Activated CD4-positive, alpha-beta memory T cell treated with anti-CD3 and anti-CD28 coated beads, Interleukin-2, amount 10 ng/mL, durations not matched to agents 7 days and 5 days (primary cell): ENCODE results near the gene HOXD3. TPM values are rescaled to one million over a fixed set of nuclear protein-coding genes. Genes with fewer than 3 reads are reported as not detected.

ENCODE experiments used
- CTCF ChIA-PET: fragments of 350-600 bp; sonication (Branson Sonifier 250); formaldehyde crosslinking; loops from one replicate; lab custom pipeline; 2021; ENCODE audit warnings: antibody characterized with exemption, inconsistent platforms; lab: Charles Lee
- POLR2A ChIA-PET: fragments of 350-600 bp; sonication (Branson Sonifier 250); formaldehyde crosslinking; loops from one replicate; lab custom pipeline; 2021; ENCODE audit warnings: antibody characterized with exemption; lab: Charles Lee
- DNase-seq: peaks from one replicate; pipeline ENCODE4 v3.0.0-alpha.2; 2020
- H3K27ac Mint-ChIP-seq: one replicate; pipeline ENCODE4 v1.8.0; 2021; ENCODE audit warnings: mild to moderate bottlenecking, mixed read lengths
- H3K27me3 Mint-ChIP-seq: one replicate; pipeline ENCODE4 v1.8.0; 2021; ENCODE audit warnings: mixed read lengths
- H3K36me3 Mint-ChIP-seq: one replicate; pipeline ENCODE4 v1.8.0; 2021; ENCODE audit warnings: low read depth, mixed read lengths
- H3K4me1 Mint-ChIP-seq: one replicate; pipeline ENCODE4 v1.8.0; 2021; ENCODE audit warnings: mixed read lengths
- H3K4me3 Mint-ChIP-seq: one replicate; pipeline ENCODE4 v1.8.0; 2021; ENCODE audit warnings: mild to moderate bottlenecking, mixed read lengths
- H3K9me3 Mint-ChIP-seq: one replicate; pipeline ENCODE4 v1.8.0; 2021; ENCODE audit warnings: mixed read lengths
- total RNA-seq, 2 experiments: library from RNA; stranded (reverse); gene quantifications; one replicate each; pipeline ENCODE4 v1.2.3, GENCODE V29; 2021

Gene HOXD3
- total RNA-seq, 2 experiments from 2014 or later = not detected

DNA sequence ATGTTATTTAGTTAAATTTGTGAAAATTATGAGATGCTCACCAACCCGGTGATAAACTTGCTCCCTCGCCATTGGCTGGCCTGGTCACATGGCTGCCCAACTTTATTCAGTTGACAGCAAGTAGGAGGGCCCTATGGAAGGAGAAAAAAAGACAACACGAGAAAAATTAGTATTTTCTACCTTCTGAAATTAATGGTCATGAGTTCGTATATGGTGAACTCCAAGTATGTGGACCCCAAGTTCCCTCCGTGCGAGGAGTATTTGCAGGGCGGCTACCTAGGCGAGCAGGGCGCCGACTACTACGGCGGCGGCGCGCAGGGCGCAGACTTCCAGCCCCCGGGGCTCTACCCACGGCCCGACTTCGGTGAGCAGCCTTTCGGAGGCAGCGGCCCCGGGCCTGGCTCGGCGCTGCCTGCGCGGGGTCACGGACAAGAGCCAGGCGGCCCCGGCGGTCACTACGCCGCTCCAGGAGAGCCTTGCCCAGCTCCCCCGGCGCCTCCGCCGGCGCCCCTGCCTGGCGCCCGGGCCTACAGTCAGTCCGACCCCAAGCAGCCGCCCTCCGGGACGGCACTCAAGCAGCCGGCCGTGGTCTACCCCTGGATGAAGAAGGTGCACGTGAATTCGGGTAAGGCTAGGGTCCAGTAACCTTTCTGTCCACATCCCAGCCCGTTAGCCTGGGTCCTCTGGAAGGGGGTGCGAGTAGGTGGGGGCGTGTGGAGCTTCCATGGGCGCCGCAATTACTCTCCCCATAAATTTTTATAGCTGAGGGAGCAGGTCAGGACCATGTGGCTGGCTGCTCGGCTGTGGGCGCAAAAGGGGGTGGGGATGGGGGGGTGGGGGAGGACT lies 5.4 kb upstream of the HOXD3 start, which contains the start of gene HOXD4:
TSS of gene HOXD4 (plus strand) at position 109 of the 846 bp plus-strand sequence. CDS start at position 193, 84 bp downstream.
- H3K9me3 Mint-ChIP-seq = no peaks in the 10 kb centered on the region
- no peaks in the 10 kb centered on the region for H3K4me1 Mint-ChIP-seq
- H3K36me3 Mint-ChIP-seq = no peaks in the 10 kb centered on the region
- H3K27me3 Mint-ChIP-seq = peaks cover 88% of the 10 kb centered on the region
- CTCF ChIA-PET = interaction anchor here (1.3 kb wide), 2 partner anchors 13 to 403 kb away, joined by 3 to 6 read pairs; no protein-coding TSS in a partner anchor
- no peak within 1 kb of the TSS for H3K4me3 Mint-ChIP-seq
- no peak within 1 kb of the TSS for H3K27ac Mint-ChIP-seq
- DNase-seq = no peak
- POLR2A ChIA-PET = interaction anchor here (1.0 kb wide), 1 partner anchor 11 kb away, joined by 3 read pairs; no protein-coding TSS in a partner anchor

GRCh38 chr2:176152350-176153181 lies 4.5 kb upstream of the HOXD3 start:
- DNase-seq = no peak
- H3K27me3 Mint-ChIP-seq = peaks cover 84% of the 10 kb centered on the region
- peaks cover 2% of the 10 kb centered on the region for H3K4me1 Mint-ChIP-seq
- no peaks in the 10 kb centered on the region for H3K9me3 Mint-ChIP-seq
- ChIA-PET CTCF (no interaction called here), POLR2A (no interaction called here)
- no peak overlapping the region for H3K27ac Mint-ChIP-seq
- H3K4me3 Mint-ChIP-seq = no peak overlapping the region
- peaks cover 3% of the 10 kb centered on the region for H3K36me3 Mint-ChIP-seq

- Mint-ChIP-seq H3K36me3 (peaks cover 8% of the 10 kb centered on the region), H3K4me3 (no peak overlapping the region), H3K9me3 (no peaks in the 10 kb centered on the region), H3K4me1 (peaks cover 4% of the 10 kb centered on the region), H3K27ac (no peak overlapping the region), H3K27me3 (peaks cover 82% of the 10 kb centered on the region)
- ChIA-PET CTCF (interaction anchor here (0.9 to 2.6 kb wide), 5 partner anchors 14 to 300 kb away, joined by 3 to 8 read pairs (median 4); no protein-coding TSS in a partner anchor), POLR2A (no interaction called here)
- no peak for DNase-seq
Measured at GRCh38 chr2:176154576-176155252, 2.4 kb upstream of the HOXD3 start.

DNA sequence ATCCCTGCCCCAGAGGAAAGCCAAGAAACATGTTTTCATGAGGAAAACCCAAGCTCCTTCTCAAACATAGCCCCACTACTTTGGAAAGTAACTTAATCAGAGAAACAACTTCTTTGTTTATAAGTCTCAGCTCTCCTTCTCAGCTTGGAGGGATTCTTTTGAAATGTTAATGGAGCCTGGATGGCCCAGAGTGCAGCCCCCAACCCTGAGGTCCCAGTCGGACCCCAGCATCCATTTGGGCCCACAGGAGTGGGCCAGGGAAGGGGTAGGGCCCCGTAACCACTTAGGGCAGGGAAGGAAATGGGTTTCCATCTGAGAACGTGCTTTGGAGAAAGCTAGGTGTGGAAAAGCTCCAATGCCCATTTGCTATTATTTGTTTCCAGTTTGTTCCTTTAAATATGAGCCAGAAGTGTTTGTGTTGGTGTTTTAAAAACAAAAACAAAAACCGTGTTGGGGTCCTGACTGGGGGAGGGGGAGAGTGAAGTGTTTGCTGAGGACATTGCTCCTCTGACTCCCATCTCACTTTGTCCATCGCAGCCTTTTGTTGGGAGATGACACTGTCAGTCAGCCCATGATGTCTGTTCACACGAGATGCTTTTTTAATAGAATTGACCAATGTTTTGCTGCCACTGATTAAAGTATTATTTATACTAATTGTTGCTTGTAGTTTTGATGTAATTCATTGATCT lies 1.6 kb upstream of the HOXD3 start:
- Mint-ChIP-seq H3K27ac (no peak overlapping the region), H3K9me3 (no peaks in the 10 kb centered on the region), H3K4me3 (no peak overlapping the region), H3K36me3 (peaks cover 8% of the 10 kb centered on the region), H3K27me3 (peaks cover 82% of the 10 kb centered on the region), H3K4me1 (peaks cover 4% of the 10 kb centered on the region)
- DNase-seq = no peak
- CTCF ChIA-PET = interaction anchor here (1.0 to 2.6 kb wide), 3 partner anchors 13 to 300 kb away, joined by 3 to 8 read pairs (median 4); no protein-coding TSS in a partner anchor
- POLR2A ChIA-PET = no interaction called here

DNA sequence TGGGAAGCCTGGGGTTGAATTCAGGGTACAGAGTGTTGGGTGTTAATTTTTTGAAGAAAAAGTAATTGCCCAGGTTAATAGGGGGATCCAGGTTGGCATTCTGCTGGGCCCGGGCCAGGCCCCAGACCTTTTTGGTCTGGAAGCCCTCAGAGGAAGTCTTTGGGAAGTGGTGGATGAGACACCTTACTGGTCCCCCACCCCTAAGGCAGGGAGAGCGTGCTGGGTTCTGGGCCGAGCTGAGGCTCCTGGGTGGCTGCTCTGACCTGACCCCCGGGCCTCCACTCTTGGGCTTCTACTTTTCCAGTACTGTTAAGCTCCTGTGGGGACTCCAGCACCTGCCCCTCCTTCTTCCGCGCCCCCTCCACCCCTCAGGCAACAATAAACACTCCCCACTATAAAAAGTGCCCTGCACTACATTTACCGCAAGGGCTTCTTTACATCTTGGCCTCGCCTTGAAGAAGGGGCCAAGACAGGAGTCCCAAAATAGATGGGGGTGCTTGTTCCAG lies 753 bp upstream of the HOXD3 start:
- H3K27me3 Mint-ChIP-seq = peaks cover 81% of the 10 kb centered on the region
- CTCF ChIA-PET = no interaction called here
- POLR2A ChIA-PET = no interaction called here

GRCh38 chr2:176157499-176158185 lies 535 bp downstream of the HOXD3 start:
- no peak overlapping the region for H3K27ac Mint-ChIP-seq
- CTCF ChIA-PET = interaction anchor here (1.0 kb wide), 1 partner anchor 37 kb away, joined by 3 read pairs; no protein-coding TSS in a partner anchor

More for the DNA sequence above, 753 bp upstream of the HOXD3 start:
- H3K27ac Mint-ChIP-seq = no peak overlapping the region
- no peak for DNase-seq
- peaks cover 8% of the 10 kb centered on the region for H3K36me3 Mint-ChIP-seq
- peaks cover 4% of the 10 kb centered on the region for H3K4me1 Mint-ChIP-seq
- no peak overlapping the region for H3K4me3 Mint-ChIP-seq
- no peaks in the 10 kb centered on the region for H3K9me3 Mint-ChIP-seq

DNA sequence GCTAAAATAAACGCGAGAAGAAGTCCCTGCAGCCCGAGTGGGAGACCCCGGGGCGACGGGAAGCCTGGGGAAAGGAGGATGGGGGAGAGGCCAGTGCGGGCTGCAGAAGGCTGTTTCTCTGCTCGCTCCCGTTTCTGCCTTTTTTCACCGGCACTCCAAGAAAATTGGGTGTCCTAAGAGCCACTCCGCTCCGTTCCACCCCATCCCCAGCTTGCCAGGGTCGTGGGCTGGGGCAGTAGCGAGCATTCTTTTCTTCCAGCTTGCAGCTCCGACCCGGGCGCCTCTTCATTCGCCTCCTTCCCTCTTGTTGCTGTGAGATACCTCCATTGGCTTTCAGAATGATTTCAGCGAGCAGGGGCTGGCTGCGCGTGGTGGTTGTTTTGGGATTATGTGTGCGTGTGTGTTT lies 1.1 kb downstream of the HOXD3 start:
- H3K9me3 Mint-ChIP-seq = no peaks in the 10 kb centered on the region
- peaks cover 85% of the 10 kb centered on the region for H3K27me3 Mint-ChIP-seq
- H3K4me1 Mint-ChIP-seq = peaks cover 4% of the 10 kb centered on the region
- ChIA-PET POLR2A (no interaction called here), CTCF (interaction anchor here (1.0 kb wide), 1 partner anchor 37 kb away, joined by 3 read pairs; no protein-coding TSS in a partner anchor)
- H3K36me3 Mint-ChIP-seq = peaks cover 8% of the 10 kb centered on the region
- H3K4me3 Mint-ChIP-seq = no peak overlapping the region
- peak overlapping the region; percentile 66 for H3K27ac Mint-ChIP-seq
- no peak for DNase-seq

More at GRCh38 chr2:176157499-176158185, 535 bp downstream of the HOXD3 start:
- H3K4me1 Mint-ChIP-seq = peaks cover 4% of the 10 kb centered on the region
- peak overlapping the region; percentile 33 for H3K4me3 Mint-ChIP-seq
- peaks cover 86% of the 10 kb centered on the region for H3K27me3 Mint-ChIP-seq
- POLR2A ChIA-PET = no interaction called here
- H3K36me3 Mint-ChIP-seq = peaks cover 8% of the 10 kb centered on the region
- DNase-seq = no peak
- no peaks in the 10 kb centered on the region for H3K9me3 Mint-ChIP-seq

DNA sequence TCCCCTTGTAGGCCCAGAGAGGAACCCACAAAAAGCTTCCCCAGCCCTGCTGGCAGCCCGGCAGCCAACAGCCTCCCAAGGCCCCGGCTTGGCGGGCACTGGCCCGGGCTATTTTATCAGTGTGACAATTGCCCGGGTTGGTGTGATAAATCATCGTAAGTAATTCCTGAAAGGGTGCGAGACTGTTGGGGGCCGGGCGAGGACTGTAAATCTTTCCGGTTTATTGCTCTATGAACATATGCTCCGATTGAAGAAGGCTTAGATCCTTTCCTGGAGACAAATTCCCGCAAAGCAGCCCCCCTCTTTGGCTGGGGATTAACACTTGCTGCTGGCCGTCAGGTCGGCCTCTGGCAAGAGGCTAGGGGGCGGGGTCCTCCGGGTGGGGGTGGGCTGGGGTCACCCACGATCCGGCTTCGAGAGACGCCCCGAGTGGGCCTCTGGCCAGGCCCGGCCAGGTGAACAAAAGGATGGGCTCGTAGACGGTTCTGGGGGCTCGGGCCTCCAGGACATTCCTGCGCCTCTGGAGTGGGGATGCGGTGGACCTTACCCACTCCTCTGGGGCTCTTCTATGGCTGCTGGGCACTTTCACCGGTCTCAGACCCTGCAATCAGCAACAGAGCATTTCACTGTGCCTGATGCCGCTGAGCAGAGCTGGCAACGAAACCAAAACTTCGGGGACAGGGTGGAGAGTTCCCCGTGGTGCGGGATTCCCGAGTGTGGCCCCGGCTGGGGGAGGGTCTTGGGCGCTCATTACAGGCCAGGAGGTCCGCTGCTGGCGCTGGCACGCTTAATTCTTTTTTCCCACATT lies 2.0 kb downstream of the HOXD3 start:
- Mint-ChIP-seq H3K36me3 (peaks cover 15% of the 10 kb centered on the region), H3K27me3 (peaks cover 87% of the 10 kb centered on the region), H3K27ac (no peak overlapping the region), H3K4me3 (no peak overlapping the region), H3K9me3 (no peaks in the 10 kb centered on the region), H3K4me1 (peaks cover 5% of the 10 kb centered on the region)
- ChIA-PET POLR2A (no interaction called here), CTCF (interaction anchor here (1.0 kb wide), 1 partner anchor 38 kb away, joined by 3 read pairs; no protein-coding TSS in a partner anchor)
- no peak for DNase-seq

- Mint-ChIP-seq H3K9me3 (no peaks in the 10 kb centered on the region), H3K36me3 (peaks cover 18% of the 10 kb centered on the region), H3K27ac (no peak overlapping the region), H3K4me3 (no peak overlapping the region), H3K27me3 (peaks cover 88% of the 10 kb centered on the region), H3K4me1 (peaks cover 8% of the 10 kb centered on the region)
- POLR2A ChIA-PET = no interaction called here
- CTCF ChIA-PET = no interaction called here
- DNase-seq = no peak
Measured at GRCh38 chr2:176159663-176160250, 2.6 kb downstream of the HOXD3 start.

DNA sequence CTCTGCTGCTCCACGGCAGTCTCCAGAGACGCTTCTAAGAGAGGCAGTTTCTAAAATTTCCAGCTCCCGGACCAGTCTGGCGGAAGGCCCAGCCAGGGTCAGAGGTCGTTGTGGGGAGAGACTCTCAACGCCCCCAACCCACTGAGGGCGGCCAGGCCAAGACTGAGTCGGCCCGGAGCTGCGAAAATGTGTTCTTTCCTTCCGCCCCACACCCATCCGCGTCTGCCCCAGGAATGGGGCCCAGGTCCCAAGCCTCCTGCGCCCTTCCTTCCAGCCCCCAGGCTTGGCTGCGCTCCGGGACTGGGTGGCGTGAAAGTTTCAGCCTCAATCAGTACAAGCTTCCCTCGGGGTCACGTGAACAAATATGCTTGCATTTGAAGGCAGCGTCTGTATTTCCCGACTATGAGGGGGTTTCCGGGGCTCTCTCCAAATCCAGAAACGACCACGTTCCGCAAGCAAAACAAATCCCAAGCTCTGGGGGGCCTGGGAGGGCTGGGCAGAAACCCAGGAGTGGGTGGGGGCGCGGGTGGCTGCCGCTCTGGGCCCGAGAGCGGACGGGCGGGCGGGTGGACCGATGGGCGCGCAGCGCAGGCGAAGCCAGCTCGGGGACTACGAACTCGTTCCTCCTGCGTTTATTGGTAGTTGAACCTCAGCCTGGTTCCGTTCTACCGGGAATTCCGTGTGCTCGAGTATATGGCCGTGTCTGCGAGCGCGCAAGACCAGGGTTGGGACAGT lies 3.3 kb downstream of the HOXD3 start:
- CTCF ChIA-PET = no interaction called here
- Mint-ChIP-seq H3K27me3 (peaks cover 88% of the 10 kb centered on the region), H3K36me3 (peaks cover 18% of the 10 kb centered on the region), H3K9me3 (no peaks in the 10 kb centered on the region), H3K4me3 (no peak overlapping the region), H3K4me1 (peaks cover 8% of the 10 kb centered on the region), H3K27ac (no peak overlapping the region)
- POLR2A ChIA-PET = no interaction called here
- no peak for DNase-seq
